RWPE1 (cell line): ENCODE results near the gene DCDC2C.

Source experiments
- CTCF ChIA-PET: fragments of 350-600 bp; sonication (Branson Sonifier 250); formaldehyde crosslinking; extraction: SDS; loops from one replicate; lab custom pipeline; 2021; lab: Yijun Ruan, JAX
- POLR2A ChIA-PET: fragments of 400-600 bp; formaldehyde crosslinking; extraction: SDS; loops from one replicate; lab custom pipeline; 2020; ENCODE audit warnings: antibody characterized with exemption; ENCODE audit not compliant: low non-redundant PET; lab: Yijun Ruan, JAX
- DNase-seq: peaks from one replicate; pipeline ENCODE4 v3.0.0; 2012; ENCODE audit warnings: low spot score
- H3K27ac ChIP-seq: fragments of 450-650 bp; 2 replicates; pipeline ENCODE4 v1.5.1; 2017
- CTCF ChIP-seq: fragments of 450-650 bp; conservative IDR thresholded peaks from 2 replicates; pipeline ENCODE4 v1.5.1; 2017; ENCODE audit warnings: low read depth, mild to moderate bottlenecking

Gene DCDC2C

GRCh38 chr2:3751806-3752205 is 48.4 kb downstream of the DCDC2C start:
- DNase-seq: no peak
- TF ChIP-seq CTCF: no peak
- H3K27ac ChIP-seq: no peak overlapping the region
- ChIA-PET POLR2A (no interaction called here), CTCF (no interaction called here)

GRCh38 chr2:3752376-3752775 is 49.0 kb downstream of the DCDC2C start:
- ChIA-PET POLR2A (no interaction called here), CTCF (no interaction called here)
- H3K27ac ChIP-seq: no peak overlapping the region

GRCh38 chr2:3753561-3753960 is 50.2 kb downstream of the DCDC2C start:
- ChIA-PET CTCF (interaction anchor here (1.5 kb wide), 1 partner anchor 62 kb away, joined by 4 read pairs; no protein-coding TSS in a partner anchor), POLR2A (no interaction called here)
- H3K27ac ChIP-seq: no peak overlapping the region
- no peak for TF ChIP-seq CTCF
- no peak for DNase-seq

More at GRCh38 chr2:3752376-3752775, 49.0 kb downstream of the DCDC2C start:
- no peak for TF ChIP-seq CTCF
- no peak for DNase-seq

GRCh38 chr2:3754280-3754679 is 50.9 kb downstream of the DCDC2C start:
- no peak for TF ChIP-seq CTCF
- ChIA-PET CTCF (interaction anchor here (1.5 kb wide), 1 partner anchor 62 kb away, joined by 4 read pairs; no protein-coding TSS in a partner anchor), POLR2A (no interaction called here)
- H3K27ac ChIP-seq: no peak overlapping the region
- no peak for DNase-seq

- CTCF ChIA-PET: interaction anchor here (0.6 to 1.5 kb wide), 2 partner anchors 63 to 1133 kb away, joined by 4 to 7 read pairs; no protein-coding TSS in a partner anchor
- POLR2A ChIA-PET: no interaction called here
- no peak for DNase-seq
- no peak for TF ChIP-seq CTCF
- no peak overlapping the region for H3K27ac ChIP-seq
These were observed 51.4 kb downstream of the DCDC2C start for GRCh38 chr2:3754795-3755194.

GRCh38 chr2:3755277-3755676 is 51.9 kb downstream of the DCDC2C start:
- DNase-seq: no peak
- H3K27ac ChIP-seq: no peak overlapping the region
- ChIA-PET POLR2A (no interaction called here), CTCF (interaction anchor here (0.6 kb wide), 1 partner anchor 1134 kb away, joined by 7 read pairs; no protein-coding TSS in a partner anchor)
- TF ChIP-seq CTCF: no peak
